Activated T-cell treated with anti-CD3 and anti-CD28 coated beads for 48 hours (primary cell): ENCODE data around the gene TP73.

Source experiments
- DNase-seq: peaks from one replicate; pipeline ENCODE4 v3.0.0-alpha.2; 2020; ENCODE audit warnings: low read depth

The TP73 gene

GRCh38 chr1:3673381-3674099, 21.2 kb downstream of the TP73 start:
- no peak for DNase-seq

DNA sequence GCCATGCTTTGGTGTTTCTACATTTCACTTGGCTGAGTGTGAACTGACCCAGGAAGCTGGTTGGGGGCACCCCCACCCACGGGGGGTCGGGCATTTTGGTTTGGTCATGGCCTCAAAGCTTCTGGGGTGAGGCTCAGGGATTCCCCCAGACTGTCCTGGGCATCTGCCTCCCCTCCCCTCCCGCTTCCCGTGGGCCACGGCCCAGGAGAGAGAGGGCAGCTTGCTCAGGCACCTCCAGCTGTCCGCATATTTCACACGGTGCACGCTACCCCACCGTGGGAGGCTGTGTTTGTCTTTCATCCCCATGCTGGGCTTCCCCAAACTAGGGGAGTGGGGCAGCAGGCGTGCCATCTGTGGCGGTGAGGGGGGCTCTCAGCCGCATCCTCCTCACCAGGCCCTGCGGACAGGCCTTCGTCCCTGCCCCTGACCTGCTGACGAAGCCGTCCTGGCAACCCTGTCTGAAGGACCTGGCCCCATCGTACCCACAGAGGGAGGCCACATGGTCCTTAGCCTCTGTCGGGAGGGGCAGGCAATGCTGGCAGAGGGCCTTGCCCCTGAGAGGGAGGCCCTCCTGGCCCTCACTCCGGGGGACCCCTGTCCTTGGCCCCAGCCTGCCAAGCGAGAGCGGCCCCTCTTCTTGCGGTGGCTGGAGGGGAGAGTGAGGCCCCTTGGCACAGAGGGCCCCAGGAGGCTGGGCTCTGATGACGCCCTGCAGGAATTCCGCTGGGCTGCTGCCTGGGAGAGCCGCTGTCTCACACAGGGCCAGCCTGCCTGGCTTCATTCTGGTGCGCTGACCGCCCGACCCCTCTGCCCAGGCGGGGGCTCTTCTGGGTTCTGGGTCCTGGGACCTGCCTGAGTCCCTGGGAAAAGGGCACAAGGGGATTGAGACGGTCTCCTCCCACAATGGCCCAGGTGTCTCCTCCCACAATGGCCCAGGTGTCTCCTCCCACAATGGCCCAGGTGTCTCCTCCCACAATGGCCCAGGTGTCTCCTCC, 22.1 kb downstream of the TP73 start:
- no peak for DNase-seq

GRCh38 chr1:3675436-3675835, 23.1 kb downstream of the TP73 start:
- no peak for DNase-seq

DNA sequence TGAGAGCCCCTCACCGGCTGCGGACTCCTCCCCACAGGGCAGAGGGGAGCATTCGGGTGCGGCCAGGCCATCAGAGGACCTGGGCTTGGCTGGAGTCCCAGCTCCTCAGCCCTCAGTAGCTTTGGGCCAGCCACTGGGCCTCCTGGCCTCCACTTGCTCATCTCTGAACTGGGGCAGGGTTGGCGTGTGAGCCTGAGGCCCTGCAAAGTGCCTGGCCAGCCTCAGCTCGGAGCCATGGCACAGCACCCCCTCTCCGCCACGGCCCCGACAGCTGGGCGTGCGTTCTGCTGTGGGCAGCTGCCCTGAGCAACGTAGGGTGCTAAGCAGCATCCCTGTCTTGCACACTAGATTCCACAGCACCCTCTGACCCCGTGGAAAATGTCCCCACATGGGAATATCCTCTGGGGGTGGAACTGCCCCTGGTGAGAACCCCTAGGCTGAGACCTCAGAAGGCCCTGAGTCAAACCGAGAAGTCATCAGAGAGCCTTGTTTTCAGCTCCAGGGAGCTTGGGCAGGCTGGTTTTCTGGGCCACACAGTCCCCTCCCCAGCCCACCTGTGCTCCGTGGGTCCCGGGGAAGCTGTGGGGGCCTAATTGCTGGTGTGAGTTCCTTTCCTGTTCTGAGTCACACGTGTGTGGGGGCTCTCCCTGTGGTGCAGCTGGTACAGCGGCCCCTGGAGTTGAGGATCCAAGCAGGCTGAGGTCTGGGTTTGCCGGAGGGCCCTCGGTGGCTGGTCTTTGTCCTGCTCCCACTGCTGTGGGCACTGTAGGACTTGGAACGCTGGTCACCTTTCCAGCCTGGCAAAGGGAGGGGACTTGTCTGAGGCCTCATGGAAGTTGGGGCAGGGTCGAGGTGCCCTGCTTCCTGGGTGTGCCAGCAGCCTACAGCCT, 24.5 kb downstream of the TP73 start:
- DNase-seq, result no peak

- DNase-seq, result no peak
Measured at GRCh38 chr1:3677484-3677883, 25.2 kb downstream of the TP73 start.

DNA sequence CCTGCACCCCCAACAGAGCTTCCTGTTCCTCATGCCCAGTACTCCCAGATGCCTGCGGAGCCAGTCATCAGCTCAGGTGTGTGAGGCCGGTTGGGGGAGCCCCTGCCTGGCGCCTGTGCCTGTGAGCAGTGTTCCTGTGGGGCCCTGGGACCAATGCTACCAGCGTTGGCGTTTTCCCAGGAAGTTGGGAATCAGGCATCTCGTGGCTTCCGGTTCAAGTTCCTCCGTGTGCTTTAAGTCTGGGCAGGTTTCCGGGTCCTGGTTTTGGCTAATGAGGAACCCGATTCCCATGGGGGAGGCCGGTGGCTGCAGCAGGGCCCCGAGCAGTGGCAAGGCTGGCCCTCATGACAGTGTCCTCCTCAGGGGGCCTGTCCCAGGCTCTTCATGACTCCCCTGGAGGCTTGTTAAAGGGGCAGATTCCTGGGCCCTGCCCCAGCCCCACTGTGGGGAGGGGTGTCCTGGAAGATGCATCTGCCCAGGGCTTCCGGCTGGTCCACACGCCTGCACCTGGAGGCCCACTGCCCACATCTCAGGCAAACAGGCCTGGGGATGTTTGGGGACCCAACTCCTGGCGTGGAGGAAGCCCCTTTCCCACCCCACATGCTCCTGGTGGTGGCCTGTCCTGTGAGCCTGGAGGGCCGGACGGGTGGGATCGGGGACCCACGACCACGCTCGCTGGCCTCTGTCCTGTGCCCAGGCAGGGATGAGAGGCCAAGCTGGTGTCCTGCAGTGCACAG, 26.2 kb downstream of the TP73 start:
- DNase-seq, result no peak

- no peak for DNase-seq
Measured at GRCh38 chr1:3679098-3679555, 26.8 kb downstream of the TP73 start.

- no peak for DNase-seq
Measured at GRCh38 chr1:3679799-3680453, 27.6 kb downstream of the TP73 start.

GRCh38 chr1:3680488-3681230, 28.3 kb downstream of the TP73 start:
- DNase-seq, result no peak

DNA sequence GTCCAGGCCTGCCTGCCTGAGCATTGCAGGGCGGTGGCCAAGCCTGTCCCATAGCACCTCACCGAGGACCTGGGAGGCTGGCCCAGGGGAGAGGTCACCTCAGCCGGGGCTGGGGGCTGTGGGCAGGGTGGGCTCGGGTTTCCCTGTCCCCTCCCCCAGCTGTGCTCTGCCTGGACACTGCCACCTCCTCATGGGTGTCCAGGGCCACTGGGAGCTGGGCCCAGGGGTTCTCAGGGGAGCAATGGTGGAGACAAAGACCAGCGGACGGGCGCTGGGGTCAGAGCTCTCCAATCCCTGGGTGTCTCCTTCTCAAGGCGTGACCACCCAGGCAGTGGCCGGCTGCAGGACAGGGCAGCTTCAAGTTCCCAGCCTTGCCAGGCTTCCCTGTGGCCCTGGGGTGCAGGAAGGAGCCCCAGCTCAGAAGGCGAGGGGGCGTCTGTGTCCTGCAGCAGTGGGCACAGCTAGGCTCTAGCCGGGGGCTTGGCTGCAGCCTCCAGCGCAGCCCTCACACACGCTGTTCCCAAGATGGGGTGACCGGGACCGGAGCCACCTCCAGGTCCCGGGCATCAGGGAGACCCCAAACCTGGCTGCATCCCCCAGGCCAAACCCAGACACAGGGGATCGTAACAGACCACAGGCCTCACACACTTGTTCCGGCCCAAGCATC, 29.0 kb downstream of the TP73 start:
- no peak for DNase-seq

GRCh38 chr1:3681898-3682806, 29.8 kb downstream of the TP73 start:
- DNase-seq, result no peak

GRCh38 chr1:3683197-3683596, 30.9 kb downstream of the TP73 start:
- DNase-seq, result no peak

DNA sequence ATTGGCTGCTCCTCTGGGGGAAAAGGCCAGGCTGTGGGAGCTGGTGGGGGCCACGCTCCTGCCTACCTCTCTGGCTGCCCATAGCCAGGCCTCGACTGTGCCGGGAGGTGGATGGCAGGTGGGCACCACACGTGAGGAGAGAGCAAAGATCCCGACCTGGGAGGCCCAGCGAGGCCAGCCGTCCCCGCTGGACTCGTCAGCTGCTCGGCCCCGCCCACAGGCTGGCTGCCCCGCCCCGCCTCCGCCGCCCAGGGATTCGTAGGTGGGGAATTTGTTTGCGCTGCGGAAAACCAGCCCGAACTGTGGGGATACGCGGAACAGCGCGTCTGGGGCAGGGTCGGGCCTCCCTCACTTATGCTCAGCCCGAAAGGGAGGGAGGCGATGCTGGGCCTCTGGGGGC, 31.7 kb downstream of the TP73 start:
- DNase-seq, result no peak

DNA sequence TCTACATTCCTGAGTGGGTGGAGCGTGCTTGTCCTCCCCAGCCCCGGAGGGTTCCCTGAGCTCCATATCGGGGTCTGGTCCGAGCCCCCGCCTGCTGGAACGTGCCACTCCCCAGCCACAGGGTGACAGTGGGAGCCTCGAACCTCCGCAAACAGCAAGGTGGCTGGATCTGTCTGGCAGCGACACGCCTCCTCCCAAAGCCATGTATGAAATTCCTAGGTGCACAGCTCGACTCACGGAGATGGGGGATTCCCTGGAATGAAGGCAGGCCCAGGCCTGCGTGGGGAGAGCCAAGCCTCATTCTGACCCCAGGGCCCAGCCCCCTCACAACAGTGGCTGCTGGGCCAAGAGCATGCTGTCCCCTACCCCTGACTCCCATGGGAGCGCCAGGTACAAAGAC, 32.9 kb downstream of the TP73 start:
- no peak for DNase-seq

DNA sequence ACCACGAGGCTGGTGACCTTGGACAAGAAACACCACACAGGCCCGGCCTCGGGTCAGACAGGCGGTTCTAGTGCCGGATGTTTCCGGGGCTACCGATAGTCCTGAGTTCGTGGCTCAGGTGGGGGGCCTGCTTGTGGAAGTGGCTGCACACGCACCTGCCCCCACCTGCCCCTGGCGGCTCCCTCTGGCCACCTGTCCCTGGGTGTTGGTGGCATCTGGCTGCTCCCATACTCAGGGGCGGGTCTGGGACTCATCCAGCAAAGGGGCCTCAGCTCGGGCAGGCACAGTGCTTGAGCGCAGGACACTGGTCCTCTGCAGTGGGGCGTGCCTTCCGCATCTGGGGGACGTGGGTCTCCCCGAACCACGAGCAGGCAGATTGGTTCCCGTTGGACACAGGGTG, 33.6 kb downstream of the TP73 start:
- no peak for DNase-seq

GRCh38 chr1:3687504-3687903, 35.2 kb downstream of the TP73 start:
- DNase-seq, result no peak

DNA sequence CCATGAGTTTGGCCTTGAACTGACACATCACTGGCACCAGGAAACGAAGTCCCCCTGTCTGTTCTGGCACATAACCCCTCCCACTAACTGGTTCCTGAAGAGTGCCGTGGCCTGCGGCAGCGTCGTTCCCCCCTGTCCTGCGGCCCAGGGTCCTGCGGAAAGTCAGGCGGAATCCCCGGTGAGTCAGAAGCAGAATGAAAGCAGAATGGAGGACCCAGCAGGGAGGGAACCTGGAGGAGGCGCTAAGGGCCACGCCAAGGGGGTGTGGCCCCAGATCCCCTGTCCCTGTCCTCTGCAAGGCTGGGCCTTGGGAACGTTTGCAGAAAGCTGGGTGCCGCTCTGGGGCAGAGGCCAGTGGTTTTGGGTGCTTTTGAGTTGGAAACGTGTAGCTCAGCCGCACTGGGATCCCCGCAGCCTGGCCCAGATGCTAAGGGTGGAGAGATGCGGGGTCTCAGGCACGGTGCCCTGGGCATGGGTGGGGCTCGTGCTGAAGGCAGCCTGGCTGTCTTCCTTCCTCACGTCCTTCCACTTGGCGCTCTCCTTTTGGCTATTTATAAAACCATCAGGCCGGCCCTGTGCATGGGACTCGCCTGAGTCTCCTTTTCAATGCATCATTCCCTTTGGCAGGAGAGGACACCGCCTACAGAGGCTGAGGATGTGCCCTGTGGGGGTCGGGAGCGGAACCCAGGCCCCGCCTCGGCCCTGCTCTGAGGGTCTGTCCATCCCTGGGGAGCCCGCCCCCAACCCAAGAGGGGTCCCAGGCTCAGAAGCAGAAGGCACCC, 36.2 kb downstream of the TP73 start:
- DNase-seq, result no peak
